Measurements from ENCODE around the gene KNOP1. TPM values are rescaled to one million over a fixed set of nuclear protein-coding genes. Genes with fewer than 3 reads are reported as not detected.

KNOP1 gene
- total and polyA plus RNA-seq, 2 donors (not counting 3 experiments of a cell fraction or from before 2014, with no cell fraction given), result 6.7 to 33.5 TPM

DNA sequence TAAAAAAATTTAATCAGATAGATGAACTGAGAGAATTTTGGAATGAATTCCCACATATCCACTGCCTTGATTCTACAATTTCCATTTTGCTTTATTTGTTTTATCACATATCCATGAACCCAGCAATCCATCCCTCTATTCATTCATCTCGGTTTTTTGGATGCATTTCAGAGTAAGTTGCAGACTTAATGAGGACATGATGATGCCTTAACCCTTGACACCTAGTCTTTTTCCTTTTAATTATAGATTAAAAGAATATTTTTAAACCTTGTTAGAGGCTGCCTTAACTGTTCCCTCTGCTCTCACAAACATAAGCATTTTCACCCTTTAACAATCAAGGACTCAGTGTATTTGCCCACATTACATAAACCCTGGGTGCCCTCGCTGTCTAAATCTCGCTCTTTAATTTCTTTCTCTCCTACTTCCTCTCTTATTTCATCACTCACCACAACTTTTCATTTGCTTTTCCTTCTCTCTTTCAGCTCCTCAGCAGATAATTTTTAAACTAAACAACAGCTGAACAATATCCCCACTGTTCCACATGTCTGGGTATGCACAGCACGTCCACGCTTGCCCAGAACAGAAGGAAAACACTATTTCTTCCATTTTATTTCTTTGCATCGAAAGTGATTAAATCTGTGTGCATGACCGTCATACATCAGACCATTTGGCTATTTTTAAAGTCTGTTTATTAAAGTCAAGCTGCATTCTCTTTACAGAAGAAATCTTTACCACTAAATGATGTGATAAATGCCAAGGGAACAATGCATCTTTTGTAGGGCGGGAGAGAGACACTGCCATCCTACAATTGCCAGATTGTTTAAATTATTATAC lies 40.0 kb upstream of the KNOP1 start:
- no peaks in the 10 kb centered on the region for H3K79me2 ChIP-seq (ENCODE audit: control insufficient read depth, insufficient read depth, low read length)
- ChIA-PET CTCF (no interaction called here), POLR2A (no interaction called here)
- dilution Hi-C loops (cut with MboI; ENCODE audit: extremely low pct_ligation_motif_present, low sequenced_read_pairs) (no loop called here), intact Hi-C loops (cut with micrococcal nuclease) (no loop called here)
- H3K9me3 ChIP-seq (replicated peaks; ENCODE audit: control insufficient read depth, insufficient read depth, low read length), result no peaks in the 10 kb centered on the region
- H3K36me3 ChIP-seq (ENCODE audit: control insufficient read depth in 2 of 2, extremely low read depth in 1 of 2, insufficient read depth in 2 of 2, low read length in 2 of 2), result no peaks in the 10 kb centered on the region
- H3K4me1 ChIP-seq (ENCODE audit: control insufficient read depth, extremely low read depth, insufficient read depth, low read length), result peaks cover 23% of the 10 kb centered on the region
- no peak overlapping the region for H2AFZ ChIP-seq (ENCODE audit: low read depth, low read length)
- H3K27me3 ChIP-seq (ENCODE audit: control insufficient read depth in 2 of 2, insufficient read depth in 2 of 2, low read length in 2 of 2), result no peaks in the 10 kb centered on the region
- no peak overlapping the region for H3K4me3 ChIP-seq (replicated peaks in 1 of 3; ENCODE audit: insufficient read depth in 1 of 3, low read depth in 1 of 3, low read length in 3 of 3)
- no peaks in the 10 kb centered on the region for H3K9me1 ChIP-seq (replicated peaks; ENCODE audit: control insufficient read depth, extremely low read depth, insufficient read depth, low read length)
- no peak overlapping the region for H3K27ac ChIP-seq (ENCODE audit: insufficient read depth, low read depth, low read length)
- FAIRE-seq, result no peak
- DNase-seq (ENCODE audit: low read depth, low spot score), result no peak
- no TSS peak for BruUV-seq (replicated peaks)
- TF ChIP-seq FOS (IDR thresholded peaks at IDR 0.05; ENCODE audit: borderline replicate concordance, insufficient read depth, low read length) (no peak), POLR2AphosphoS5 (IDR thresholded peaks at IDR 0.05; ENCODE audit: insufficient read depth, low read depth, low read length) (no peak), JUN (IDR thresholded peaks at IDR 0.05; ENCODE audit: borderline replicate concordance, insufficient read depth, insufficient read length, low read depth) (no peak), GATA2 (IDR thresholded peaks at IDR 0.05; ENCODE audit: insufficient read depth, insufficient read length, low read depth, low read length) (no peak), EZH2 (IDR thresholded peaks at IDR 0.05; ENCODE audit: borderline replicate concordance, low read depth, low read length, severe bottlenecking) (no peak), POLR2A (IDR thresholded peaks at IDR 0.05; ENCODE audit: low read depth, low read length) (no peak), MYC (IDR thresholded peaks at IDR 0.05; ENCODE audit: low read depth, low read length) (no peak)
- TF ChIP-seq, protein P1, sequence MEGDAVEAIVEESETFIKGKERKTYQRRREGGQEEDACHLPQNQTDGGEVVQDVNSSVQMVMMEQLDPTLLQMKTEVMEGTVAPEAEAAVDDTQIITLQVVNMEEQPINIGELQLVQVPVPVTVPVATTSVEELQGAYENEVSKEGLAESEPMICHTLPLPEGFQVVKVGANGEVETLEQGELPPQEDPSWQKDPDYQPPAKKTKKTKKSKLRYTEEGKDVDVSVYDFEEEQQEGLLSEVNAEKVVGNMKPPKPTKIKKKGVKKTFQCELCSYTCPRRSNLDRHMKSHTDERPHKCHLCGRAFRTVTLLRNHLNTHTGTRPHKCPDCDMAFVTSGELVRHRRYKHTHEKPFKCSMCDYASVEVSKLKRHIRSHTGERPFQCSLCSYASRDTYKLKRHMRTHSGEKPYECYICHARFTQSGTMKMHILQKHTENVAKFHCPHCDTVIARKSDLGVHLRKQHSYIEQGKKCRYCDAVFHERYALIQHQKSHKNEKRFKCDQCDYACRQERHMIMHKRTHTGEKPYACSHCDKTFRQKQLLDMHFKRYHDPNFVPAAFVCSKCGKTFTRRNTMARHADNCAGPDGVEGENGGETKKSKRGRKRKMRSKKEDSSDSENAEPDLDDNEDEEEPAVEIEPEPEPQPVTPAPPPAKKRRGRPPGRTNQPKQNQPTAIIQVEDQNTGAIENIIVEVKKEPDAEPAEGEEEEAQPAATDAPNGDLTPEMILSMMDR (IDR thresholded peaks at IDR 0.05; ENCODE audit: extremely low read depth in 1 of 2, insufficient read depth in 1 of 2, low read depth in 1 of 2, low read length in 2 of 2), result no peak
- TF ChIP-seq, protein P2, sequence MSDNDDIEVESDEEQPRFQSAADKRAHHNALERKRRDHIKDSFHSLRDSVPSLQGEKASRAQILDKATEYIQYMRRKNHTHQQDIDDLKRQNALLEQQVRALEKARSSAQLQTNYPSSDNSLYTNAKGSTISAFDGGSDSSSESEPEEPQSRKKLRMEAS (IDR thresholded peaks at IDR 0.05; ENCODE audit: insufficient read depth, insufficient read length), result no peak
- H4K20me1 ChIP-seq (replicated peaks; ENCODE audit: control insufficient read depth, extremely low read depth, insufficient read depth, low read length), result no peaks in the 10 kb centered on the region
- H3K9ac ChIP-seq (replicated peaks; ENCODE audit: extremely low read depth, insufficient read depth, low read length), result no peak overlapping the region
- H3K4me2 ChIP-seq (ENCODE audit: insufficient read depth, low read length), result no peak overlapping the region

All from endothelial cell of umbilical vein (primary cell).